ENCODE data around the gene ECI1.

ECI1 gene, protein sequence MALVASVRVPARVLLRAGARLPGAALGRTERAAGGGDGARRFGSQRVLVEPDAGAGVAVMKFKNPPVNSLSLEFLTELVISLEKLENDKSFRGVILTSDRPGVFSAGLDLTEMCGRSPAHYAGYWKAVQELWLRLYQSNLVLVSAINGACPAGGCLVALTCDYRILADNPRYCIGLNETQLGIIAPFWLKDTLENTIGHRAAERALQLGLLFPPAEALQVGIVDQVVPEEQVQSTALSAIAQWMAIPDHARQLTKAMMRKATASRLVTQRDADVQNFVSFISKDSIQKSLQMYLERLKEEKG

DNA sequence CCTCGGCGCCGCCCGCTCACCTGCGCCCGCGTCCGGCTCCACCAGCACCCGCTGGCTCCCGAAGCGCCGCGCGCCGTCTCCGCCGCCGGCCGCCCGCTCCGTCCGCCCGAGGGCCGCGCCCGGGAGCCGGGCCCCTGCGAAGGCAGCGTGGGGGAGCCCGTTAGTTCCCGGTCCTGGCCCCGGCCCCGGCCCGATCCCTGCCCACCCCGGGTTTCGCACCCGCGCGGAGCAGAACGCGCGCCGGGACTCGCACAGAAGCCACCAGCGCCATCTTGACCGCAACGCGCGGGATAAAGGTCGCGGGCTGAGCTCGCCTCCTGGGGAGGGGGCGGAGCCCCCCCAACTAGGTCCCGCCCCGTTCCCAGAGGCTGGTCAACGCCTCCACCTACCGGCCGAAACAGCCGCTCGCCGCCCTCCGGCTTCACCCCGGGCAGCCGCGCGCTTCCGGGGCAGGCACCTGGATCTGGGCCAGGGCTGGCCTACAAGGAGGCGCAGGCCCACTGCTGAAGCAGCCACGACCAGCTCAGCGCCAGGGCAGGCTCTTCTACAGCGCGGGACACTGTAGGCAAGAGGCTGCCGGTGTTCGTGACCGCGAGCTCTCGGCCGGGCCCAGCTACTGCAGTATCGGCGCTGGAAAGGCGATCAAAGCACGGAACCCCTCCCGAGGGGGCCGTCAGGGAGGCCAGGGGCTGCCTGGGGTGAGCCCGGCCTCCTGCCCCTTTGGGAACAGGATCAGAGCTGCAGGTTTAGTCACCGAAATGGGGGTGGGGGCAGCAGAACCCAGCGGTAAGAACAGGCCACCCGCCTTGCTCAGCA lies at the start of gene ECI1:
TSS of gene ECI1 (minus strand) at position 292 of the 816 bp plus-strand sequence. CDS start at position 271, 21 bp downstream.
- Histone ChIP-seq H3K4me1 (ENCODE audit: insufficient read depth, low read length, poor library complexity, severe bottlenecking) (no peaks in the 10 kb centered on the region), H3K9ac (ENCODE audit: low read depth, low read length, poor library complexity, severe bottlenecking) (peak within 1 kb of the TSS; percentile 72), H3K4me2 (ENCODE audit: low read depth, low read length, poor library complexity, severe bottlenecking) (peak within 1 kb of the TSS; percentile 65), H2AFZ (ENCODE audit: low read length) (peak within 1 kb of the TSS; percentile 49; the same call in 1 of the 2 replicates), H3K9me3 (ENCODE audit: insufficient read depth, low read depth, low read length) (no peaks in the 10 kb centered on the region), H3K79me2 (ENCODE audit: insufficient read depth, low read length) (peaks cover 10% of the 10 kb centered on the region; the same call in 1 of the 2 replicates), H3F3A (ENCODE audit: low read depth) (peaks cover 6% of the 10 kb centered on the region; the same call in 1 of the 2 replicates), H3K27me3 (ENCODE audit: insufficient read depth, low read length, poor library complexity, severe bottlenecking) (no peaks in the 10 kb centered on the region), H3K9me2 (replicated peaks; ENCODE audit: low read depth, low read length) (no peaks in the 10 kb centered on the region), H3K4me3 (ENCODE audit: low read length, poor library complexity, severe bottlenecking) (peak within 1 kb of the TSS; percentile 73), H3K36me3 (ENCODE audit: insufficient read depth, low read length) (peaks cover 18% of the 10 kb centered on the region; the same call in 1 of the 2 replicates), H4K20me1 (ENCODE audit: insufficient read depth, low read length, poor library complexity, severe bottlenecking) (peaks cover 4% of the 10 kb centered on the region)
- TF ChIP-seq, protein P1, sequence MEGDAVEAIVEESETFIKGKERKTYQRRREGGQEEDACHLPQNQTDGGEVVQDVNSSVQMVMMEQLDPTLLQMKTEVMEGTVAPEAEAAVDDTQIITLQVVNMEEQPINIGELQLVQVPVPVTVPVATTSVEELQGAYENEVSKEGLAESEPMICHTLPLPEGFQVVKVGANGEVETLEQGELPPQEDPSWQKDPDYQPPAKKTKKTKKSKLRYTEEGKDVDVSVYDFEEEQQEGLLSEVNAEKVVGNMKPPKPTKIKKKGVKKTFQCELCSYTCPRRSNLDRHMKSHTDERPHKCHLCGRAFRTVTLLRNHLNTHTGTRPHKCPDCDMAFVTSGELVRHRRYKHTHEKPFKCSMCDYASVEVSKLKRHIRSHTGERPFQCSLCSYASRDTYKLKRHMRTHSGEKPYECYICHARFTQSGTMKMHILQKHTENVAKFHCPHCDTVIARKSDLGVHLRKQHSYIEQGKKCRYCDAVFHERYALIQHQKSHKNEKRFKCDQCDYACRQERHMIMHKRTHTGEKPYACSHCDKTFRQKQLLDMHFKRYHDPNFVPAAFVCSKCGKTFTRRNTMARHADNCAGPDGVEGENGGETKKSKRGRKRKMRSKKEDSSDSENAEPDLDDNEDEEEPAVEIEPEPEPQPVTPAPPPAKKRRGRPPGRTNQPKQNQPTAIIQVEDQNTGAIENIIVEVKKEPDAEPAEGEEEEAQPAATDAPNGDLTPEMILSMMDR (conservative IDR thresholded peaks at IDR 0.05; ENCODE audit: low read length): peak; percentile 29
- no peak for TF ChIP-seq EZH2phosphoT487 (IDR thresholded peaks at IDR 0.05; ENCODE audit: borderline replicate concordance)

DNA sequence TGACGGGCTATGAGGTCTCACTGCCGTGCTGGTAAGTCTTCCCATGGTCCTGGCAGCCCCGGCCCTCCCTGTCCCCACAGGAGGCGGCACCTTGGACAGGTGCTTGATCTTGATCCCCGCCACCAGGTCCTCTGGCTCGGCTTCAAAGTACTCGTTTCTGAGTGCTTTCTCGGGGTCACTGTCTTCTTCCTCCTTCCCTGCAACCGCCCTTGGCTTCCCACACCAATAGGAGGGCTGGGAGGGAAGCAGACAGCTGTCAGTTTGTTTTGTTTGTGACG lies 48.5 kb upstream of the ECI1 start:
- Histone ChIP-seq H4K20me1 (ENCODE audit: insufficient read depth, low read length, poor library complexity, severe bottlenecking) (no peaks in the 10 kb centered on the region), H3K79me2 (ENCODE audit: insufficient read depth, low read length) (no peaks in the 10 kb centered on the region), H3K9me2 (replicated peaks; ENCODE audit: low read depth, low read length) (no peaks in the 10 kb centered on the region), H3K4me3 (ENCODE audit: low read length, poor library complexity, severe bottlenecking) (no peak overlapping the region), H3K9ac (ENCODE audit: low read depth, low read length, poor library complexity, severe bottlenecking) (no peak overlapping the region), H3F3A (ENCODE audit: low read depth) (no peaks in the 10 kb centered on the region), H3K36me3 (ENCODE audit: insufficient read depth, low read length) (no peaks in the 10 kb centered on the region), H3K9me3 (ENCODE audit: insufficient read depth, low read depth, low read length) (no peaks in the 10 kb centered on the region), H3K4me1 (ENCODE audit: insufficient read depth, low read length, poor library complexity, severe bottlenecking) (peaks cover 13% of the 10 kb centered on the region), H2AFZ (ENCODE audit: low read length) (no peak overlapping the region), H3K4me2 (ENCODE audit: low read depth, low read length, poor library complexity, severe bottlenecking) (no peak overlapping the region), H3K27me3 (ENCODE audit: insufficient read depth, low read length, poor library complexity, severe bottlenecking) (no peaks in the 10 kb centered on the region)
- TF ChIP-seq, protein P1 (conservative IDR thresholded peaks at IDR 0.05; ENCODE audit: low read length): no peak
- TF ChIP-seq EZH2phosphoT487 (IDR thresholded peaks at IDR 0.05; ENCODE audit: borderline replicate concordance): no peak

DNA sequence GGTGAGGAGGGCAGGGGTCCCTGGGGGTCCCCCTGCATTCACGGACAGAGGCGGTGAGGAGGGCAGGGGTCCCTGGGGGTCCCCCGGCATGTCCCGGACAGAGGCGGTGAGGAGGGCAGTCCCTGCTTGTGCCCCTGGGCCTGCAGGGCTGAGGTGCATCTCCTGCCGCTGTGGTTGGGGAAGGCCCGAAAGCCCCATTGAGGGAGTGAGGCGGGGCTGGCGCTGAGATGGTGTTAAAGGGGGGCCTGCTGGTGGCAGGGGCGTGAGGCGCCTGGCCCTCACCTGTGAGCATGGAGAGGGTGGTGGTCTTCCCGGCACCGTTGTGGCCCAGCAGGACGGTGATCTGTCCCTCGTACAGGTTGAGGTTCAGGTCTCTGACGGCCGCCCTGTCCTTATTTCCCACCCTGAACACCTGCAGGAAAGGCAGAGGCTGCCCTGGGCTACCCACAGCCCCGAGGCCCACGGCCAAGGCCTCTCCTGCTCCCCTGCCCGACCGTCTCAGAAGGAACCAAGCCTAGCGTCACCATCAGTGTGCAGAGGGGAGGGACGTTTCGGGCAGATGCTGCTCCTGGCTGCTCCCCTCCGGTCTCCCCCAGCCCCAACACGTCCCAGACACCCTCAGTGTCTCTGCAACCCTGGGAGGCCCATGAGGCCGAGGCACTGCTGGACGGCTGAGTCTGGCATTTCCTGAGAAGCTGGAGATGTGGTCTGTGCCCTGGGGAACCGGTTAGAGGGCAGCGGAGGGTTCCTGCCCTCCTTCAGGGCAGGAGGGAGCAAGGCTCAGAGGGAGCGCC lies 47.9 kb upstream of the ECI1 start:
- Histone ChIP-seq H3K9me2 (replicated peaks; ENCODE audit: low read depth, low read length) (no peaks in the 10 kb centered on the region), H2AFZ (ENCODE audit: low read length) (no peak overlapping the region), H3K27me3 (ENCODE audit: insufficient read depth, low read length, poor library complexity, severe bottlenecking) (no peaks in the 10 kb centered on the region)

More for the DNA sequence above, 47.9 kb upstream of the ECI1 start:
- no peak overlapping the region for H3K4me3 ChIP-seq (ENCODE audit: low read length, poor library complexity, severe bottlenecking)
- no peak overlapping the region for H3K4me2 ChIP-seq (ENCODE audit: low read depth, low read length, poor library complexity, severe bottlenecking)
- H4K20me1 ChIP-seq (ENCODE audit: insufficient read depth, low read length, poor library complexity, severe bottlenecking): no peaks in the 10 kb centered on the region
- TF ChIP-seq, protein P1 (conservative IDR thresholded peaks at IDR 0.05; ENCODE audit: low read length): no peak
- TF ChIP-seq EZH2phosphoT487 (IDR thresholded peaks at IDR 0.05; ENCODE audit: borderline replicate concordance): no peak
- no peaks in the 10 kb centered on the region for H3F3A ChIP-seq (ENCODE audit: low read depth)
- H3K4me1 ChIP-seq (ENCODE audit: insufficient read depth, low read length, poor library complexity, severe bottlenecking): peaks cover 13% of the 10 kb centered on the region
- H3K36me3 ChIP-seq (ENCODE audit: insufficient read depth, low read length): no peaks in the 10 kb centered on the region
- no peak overlapping the region for H3K9ac ChIP-seq (ENCODE audit: low read depth, low read length, poor library complexity, severe bottlenecking)
- no peaks in the 10 kb centered on the region for H3K9me3 ChIP-seq (ENCODE audit: insufficient read depth, low read depth, low read length)
- H3K79me2 ChIP-seq (ENCODE audit: insufficient read depth, low read length): no peaks in the 10 kb centered on the region
